Activated T-cell treated with anti-CD3 and anti-CD28 coated beads, Interleukin-2, amount 50 U/mL, for 48 hours (primary cell): Measurements from ENCODE around the gene VIPAS39.

ENCODE experiments used
- DNase-seq, 2 experiments: peaks; one replicate each; pipeline ENCODE4 v3.0.0-alpha.2; 2020

VIPAS39 gene

GRCh38 chr14:77457522-77458248 is at the start of gene VIPAS39, which contains the start of gene AHSA1:
VIPAS39 (minus strand) TSS chr14:77457601; CDS start chr14:77454102, 3,499 bp downstream.
AHSA1 (plus strand) TSS chr14:77458093; CDS start chr14:77458190, 97 bp downstream.
- peak; percentile 93 to 94 for DNase-seq

DNA sequence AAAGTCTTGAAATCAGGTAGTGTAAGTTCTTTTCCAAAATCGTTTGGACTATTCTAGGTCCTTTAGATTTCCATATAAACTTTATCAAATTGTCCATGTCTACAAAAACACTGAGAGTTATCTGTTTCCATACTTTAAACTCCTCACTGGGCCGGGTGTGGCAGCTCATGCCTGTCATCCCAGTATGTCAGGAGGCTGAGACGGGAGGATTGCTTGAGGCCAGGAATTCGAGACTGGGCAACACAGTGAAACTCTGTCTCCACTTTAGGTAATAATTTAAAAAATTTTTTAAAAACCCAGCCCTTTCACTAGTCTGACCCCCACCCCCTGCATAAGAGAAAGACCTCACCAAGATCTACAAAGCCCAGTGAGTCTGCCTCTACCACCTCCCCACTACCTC is 47.6 kb upstream of the VIPAS39 start:
- DNase-seq: no peak

DNA sequence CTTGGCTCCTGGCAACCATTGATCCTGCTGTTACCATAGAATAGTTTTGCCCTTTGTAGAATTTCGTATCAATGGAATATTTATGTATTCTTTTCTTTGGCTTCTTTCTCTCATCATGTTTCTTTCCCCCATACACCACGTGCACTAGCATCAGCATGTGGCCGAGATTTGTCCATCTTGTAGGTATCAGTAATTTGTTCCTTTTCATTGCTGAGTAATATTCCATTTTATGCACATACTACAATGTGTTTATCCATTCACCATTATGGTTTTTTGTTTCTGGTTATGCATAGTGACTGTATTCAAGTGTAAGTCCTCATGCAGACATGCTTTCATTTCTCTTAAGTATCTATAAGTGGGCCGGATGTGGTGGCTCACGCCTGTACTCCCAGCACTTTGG is 45.7 kb upstream of the VIPAS39 start:
- DNase-seq: no peak

- DNase-seq: no peak
These were observed 44.8 kb upstream of the VIPAS39 start for GRCh38 chr14:77502109-77502782.

DNA sequence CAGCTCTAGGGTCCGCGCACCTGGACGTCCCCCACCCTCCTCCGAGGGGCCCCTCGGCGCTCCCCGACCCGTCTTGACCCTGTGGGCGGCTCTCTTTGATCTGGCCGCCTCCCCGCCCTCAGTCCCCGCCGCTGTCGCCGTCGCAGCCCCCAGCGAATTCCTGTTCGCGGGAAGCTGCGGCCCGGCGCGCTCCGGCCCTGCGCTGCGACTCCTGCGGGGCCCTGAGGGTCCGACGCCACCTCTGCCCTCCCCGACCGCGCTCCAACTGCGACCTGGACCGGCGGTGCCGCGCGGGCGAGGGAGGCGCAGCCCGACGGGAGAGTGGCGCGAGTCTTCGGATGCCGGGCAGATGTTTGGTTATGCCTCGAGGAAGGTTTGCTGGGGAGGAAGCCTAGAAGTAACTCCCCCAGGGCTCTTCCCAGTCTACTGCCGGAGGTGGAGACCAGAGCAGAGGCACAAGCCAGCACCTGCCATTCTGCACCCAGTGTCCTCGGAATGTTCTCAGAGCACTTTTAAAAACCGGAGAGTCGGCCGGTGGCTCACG is 41.7 kb upstream of the VIPAS39 start:
- DNase-seq: peak; percentile 20 to 26

GRCh38 chr14:77498120-77498979 is 40.9 kb upstream of the VIPAS39 start, which contains the start of gene ISM2:
ISM2 (minus strand) TSS chr14:77498816; CDS start chr14:77498793, 23 bp downstream.
- peak; percentile 50 to 67 for DNase-seq

- no peak for DNase-seq
These were observed 37.9 kb upstream of the VIPAS39 start for GRCh38 chr14:77495334-77495733.

DNA sequence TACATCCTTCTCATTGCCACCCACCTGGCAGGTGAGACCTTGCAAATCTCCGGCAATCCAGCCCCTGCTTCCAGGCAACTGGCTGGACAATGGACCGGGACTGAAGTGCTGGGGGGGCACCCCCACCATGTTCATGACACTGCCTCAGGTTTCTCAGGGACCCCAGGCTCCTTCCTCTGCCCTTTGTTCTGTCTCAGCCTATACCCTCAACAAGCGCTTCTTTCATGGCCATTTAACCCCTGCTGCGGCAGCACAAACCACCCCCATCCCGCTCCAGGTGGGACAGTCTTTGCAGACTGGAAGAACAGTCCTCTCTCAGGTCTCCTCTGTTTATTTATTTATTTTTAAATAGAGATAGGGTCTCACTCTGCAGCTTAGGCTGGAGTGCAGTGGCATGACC is 33.7 kb upstream of the VIPAS39 start:
- DNase-seq: no peak

- DNase-seq: no peak
These were observed 33.1 kb upstream of the VIPAS39 start for GRCh38 chr14:77490347-77490986.

DNA sequence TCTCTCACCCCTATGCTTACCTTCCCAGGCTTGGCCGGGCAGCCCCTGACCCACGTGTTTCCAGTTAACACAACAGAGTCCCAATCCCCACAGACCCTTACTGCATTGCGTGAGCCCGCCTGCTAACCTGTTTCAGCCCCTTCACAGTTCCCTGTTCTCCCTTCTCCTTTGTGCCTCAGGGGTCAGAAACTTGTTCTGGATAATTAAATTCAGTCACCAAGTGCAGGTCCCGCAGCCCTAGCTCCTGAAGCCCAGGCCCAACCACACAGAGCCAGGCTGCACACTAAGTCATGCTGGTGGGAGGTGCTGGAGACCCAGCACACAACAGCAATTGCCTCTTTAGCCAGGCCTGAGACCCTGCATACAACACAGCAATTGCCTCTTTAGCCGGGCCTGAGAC is 31.6 kb upstream of the VIPAS39 start:
- no peak for DNase-seq

- DNase-seq: no peak
These were observed 31.2 kb upstream of the VIPAS39 start for GRCh38 chr14:77488558-77488957.

- DNase-seq: no peak
These were observed 28.7 kb upstream of the VIPAS39 start for GRCh38 chr14:77485901-77486678.

- DNase-seq: no peak
These were observed 27.9 kb upstream of the VIPAS39 start for GRCh38 chr14:77485256-77485655.

DNA sequence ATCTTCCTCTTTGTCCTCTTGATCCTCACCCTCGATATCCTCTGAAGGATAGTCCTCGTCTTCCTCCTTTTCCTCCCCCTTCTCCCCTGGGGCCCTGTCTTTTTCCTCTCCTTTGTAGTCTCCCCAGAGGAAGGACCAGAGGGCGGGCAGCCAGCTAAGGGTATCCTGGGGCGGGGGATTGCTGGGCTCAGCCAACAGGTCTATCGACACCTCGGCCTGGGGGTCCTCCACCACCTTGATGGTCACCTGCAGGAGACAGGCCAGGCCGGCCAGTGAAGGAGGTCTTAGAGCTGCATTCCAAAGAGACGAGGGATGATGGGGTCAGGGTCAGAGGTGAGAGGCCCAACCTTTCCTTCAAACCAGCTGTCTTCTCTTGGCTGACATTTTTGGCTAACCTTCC is 25.0 kb upstream of the VIPAS39 start:
- DNase-seq: no peak

- no peak for DNase-seq
These were observed 21.4 kb upstream of the VIPAS39 start for GRCh38 chr14:77478796-77479195.

DNA sequence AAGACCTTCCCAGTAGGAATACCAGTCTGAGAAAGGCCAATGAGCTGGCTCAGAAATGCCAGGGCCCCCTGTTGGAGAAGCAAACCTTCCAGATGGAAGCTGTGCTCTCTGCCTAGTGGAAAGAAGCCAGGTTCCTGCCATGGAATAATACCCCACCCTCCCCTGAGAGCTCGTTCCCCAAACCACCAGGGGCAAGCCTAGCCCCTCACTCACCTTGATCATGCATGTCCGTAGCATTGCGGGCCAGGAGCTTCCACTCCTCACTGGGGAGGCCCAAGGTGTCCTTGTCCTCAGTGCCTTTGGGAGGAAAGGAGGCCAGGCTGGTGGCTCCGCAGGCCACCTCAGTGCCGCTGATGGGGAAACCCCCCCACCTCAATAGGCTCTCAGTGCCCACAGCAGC is 20.6 kb upstream of the VIPAS39 start:
- no peak for DNase-seq

- DNase-seq: no peak
These were observed 18.2 kb upstream of the VIPAS39 start for GRCh38 chr14:77475432-77476115.

DNA sequence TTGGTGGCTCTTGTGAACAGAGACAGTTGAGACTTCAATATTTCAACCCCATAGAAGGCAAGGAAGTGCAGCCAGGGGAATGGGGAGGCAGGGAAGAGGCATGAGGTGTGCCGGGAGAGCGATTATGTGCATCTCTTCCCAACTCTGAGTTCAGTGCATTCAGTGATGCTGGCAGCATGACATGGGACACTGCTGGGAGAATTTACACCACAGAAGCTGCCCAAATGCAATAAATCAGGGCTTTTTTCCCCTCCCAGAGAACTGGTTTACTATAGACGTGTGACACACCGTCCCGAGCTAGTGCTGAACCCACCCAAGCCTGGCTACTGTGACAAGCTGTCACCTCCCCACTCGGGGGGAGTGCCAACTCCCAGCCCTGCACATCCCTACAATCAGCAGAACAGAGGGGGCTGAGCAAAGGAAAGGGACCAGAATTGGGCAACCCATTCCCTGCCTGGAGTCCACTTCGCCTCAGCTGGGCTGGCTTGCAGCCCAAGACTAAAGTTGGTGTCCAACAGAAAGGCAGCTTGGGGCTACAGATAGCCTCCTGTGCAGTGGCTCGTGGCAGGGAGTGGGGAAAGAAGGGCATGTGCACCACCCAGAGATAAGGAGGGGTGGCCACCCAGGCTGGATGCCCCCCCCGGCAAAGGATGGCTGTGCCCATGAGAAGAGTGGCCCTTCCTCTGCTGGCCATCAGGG is 17.2 kb upstream of the VIPAS39 start:
- no peak for DNase-seq

- no peak for DNase-seq
These were observed 16.5 kb upstream of the VIPAS39 start for GRCh38 chr14:77473921-77474320.

- DNase-seq: no peak
These were observed 12.9 kb upstream of the VIPAS39 start for GRCh38 chr14:77470224-77470870.
